IMR-90 (cell line): ENCODE results near the gene AHNAK2. TPM values are rescaled to one million over a fixed set of nuclear protein-coding genes. Genes with fewer than 3 reads are reported as not detected.

ENCODE experiments used
- ATAC-seq: fragments of 200-7000 bp; cut with Tn5 transposase; 2 replicates; pipeline ENCODE4 v1.9.1; 2020; ENCODE audit warnings: low read depth, mild to moderate bottlenecking, moderate library complexity
- BruUV-seq: library from RNA; stranded (reverse); fragments of 400-500 nt; replicated peaks from 2 replicates; lab custom pipeline; 2021; lab: Mats Ljungman, UMichigan
- CTCF ChIA-PET: fragments of 300-600 bp; formaldehyde crosslinking; extraction: SDS; loops from one replicate; lab custom pipeline; 2021; ENCODE audit warnings: antibody characterized with exemption; lab: Yijun Ruan, JAX
- POLR2A ChIA-PET: fragments of 300-600 bp; sonication (Branson Sonifier 250); formaldehyde crosslinking; loops from one replicate; lab custom pipeline; 2022; ENCODE audit warnings: antibody characterized with exemption; ENCODE audit not compliant: unreplicated experiment; lab: Charles Lee
- DNase-seq: peaks from one replicate; pipeline ENCODE4 v3.0.0; 2013
- H2AFZ ChIP-seq: replicated peaks from 2 replicates; pipeline ENCODE3; 2013; ENCODE audit warnings: low read length, mild to moderate bottlenecking; ENCODE audit not compliant: poor library complexity
- H2AK5ac ChIP-seq: 2 replicates; pipeline ENCODE4 v1.6.1; 2013; ENCODE audit warnings: low read depth, low read length, inconsistent platforms
- H2AK9ac ChIP-seq: replicated peaks from 2 replicates; pipeline ENCODE3; 2013; ENCODE audit warnings: mild to moderate bottlenecking, low read depth, low read length, moderate library complexity; ENCODE audit not compliant: poor library complexity
- H2BK120ac ChIP-seq: 2 replicates; pipeline ENCODE4 v1.6.1; 2013; ENCODE audit warnings: low read depth, low read length, inconsistent platforms
- H2BK15ac ChIP-seq: 3 replicates; pipeline ENCODE4 v1.6.1; 2013; ENCODE audit warnings: low read depth, low read length, inconsistent platforms
- H2BK20ac ChIP-seq: 2 replicates; pipeline ENCODE4 v1.6.1; 2013; ENCODE audit warnings: low read depth, mild to moderate bottlenecking, inconsistent platforms, low read length, moderate library complexity
- H2BK5ac ChIP-seq: 2 replicates; pipeline ENCODE4 v1.6.1; 2013; ENCODE audit warnings: mild to moderate bottlenecking, low read depth, low read length, inconsistent platforms; ENCODE audit not compliant: poor library complexity, severe bottlenecking
- H3K14ac ChIP-seq: replicated peaks from 2 replicates; pipeline ENCODE4 v1.6.1; 2013; ENCODE audit warnings: low read depth, low read length, inconsistent platforms
- H3K18ac ChIP-seq: 2 replicates; pipeline ENCODE4 v1.6.1; 2013; ENCODE audit warnings: low read depth, low read length, control low read depth
- H3K23ac ChIP-seq: 2 replicates; pipeline ENCODE4 v1.6.1; 2013; ENCODE audit warnings: low read depth, low read length, inconsistent platforms
- H3K27ac ChIP-seq: 2 replicates; pipeline ENCODE4 v1.5.1; 2013; ENCODE audit warnings: mild to moderate bottlenecking, control low read depth, low read length; ENCODE audit not compliant: insufficient read depth
- H3K27me3 ChIP-seq: 2 replicates; pipeline ENCODE4 v1.6.1; 2013; ENCODE audit warnings: low read length; ENCODE audit not compliant: control insufficient read depth, insufficient read depth
- H3K36me3 ChIP-seq: 2 replicates; pipeline ENCODE4 v1.6.1; 2013; ENCODE audit warnings: low read length, mixed read lengths; ENCODE audit not compliant: control insufficient read depth, insufficient read depth
- H3K4ac ChIP-seq: 2 replicates; pipeline ENCODE4 v1.6.1; 2013; ENCODE audit warnings: low read depth, low read length, inconsistent platforms
- H3K4me1 ChIP-seq: 2 replicates; pipeline ENCODE4 v1.6.1; 2013; ENCODE audit warnings: low read length, mixed read lengths; ENCODE audit not compliant: control insufficient read depth, insufficient read depth
- H3K4me2 ChIP-seq: 2 replicates; pipeline ENCODE4 v1.6.1; 2013; ENCODE audit warnings: low read depth, mild to moderate bottlenecking, control low read depth, low read length, moderate library complexity
- H3K4me3 ChIP-seq: 2 replicates; pipeline ENCODE4 v1.5.1; 2013; ENCODE audit warnings: low read depth, mild to moderate bottlenecking, control low read depth, low read length, moderate library complexity; ENCODE audit not compliant: insufficient read depth
- H3K56ac ChIP-seq: 2 replicates; pipeline ENCODE4 v1.6.1; 2013; ENCODE audit warnings: low read length, inconsistent platforms; ENCODE audit not compliant: insufficient read depth; ENCODE audit errors: extremely low read depth
- H3K79me1 ChIP-seq, 2 experiments: 2 replicates each; pipeline ENCODE4 v1.6.1; 2013; ENCODE audit warnings: low read length in 2 of 2, inconsistent platforms in 1 of 2, low read depth in 1 of 2
- H3K9ac ChIP-seq: 2 replicates; pipeline ENCODE4 v1.6.1; 2013; ENCODE audit warnings: low read depth, low read length, control low read depth
- H3K9me1 ChIP-seq: 2 replicates; pipeline ENCODE4 v1.6.1; 2013; ENCODE audit warnings: low read length, inconsistent platforms; ENCODE audit not compliant: insufficient read depth
- H3K9me3 ChIP-seq: 2 replicates; pipeline ENCODE4 v1.6.1; 2013; ENCODE audit warnings: low read length; ENCODE audit not compliant: control insufficient read depth, insufficient read depth
- H4K20me1 ChIP-seq: 2 replicates; pipeline ENCODE4 v1.6.1; 2013; ENCODE audit warnings: low read length, inconsistent platforms; ENCODE audit not compliant: insufficient read depth
- H4K5ac ChIP-seq: 2 replicates; pipeline ENCODE4 v1.6.1; 2013; ENCODE audit warnings: mild to moderate bottlenecking, low read depth, low read length, control low read depth
- H4K8ac ChIP-seq, 2 experiments: 2 replicates each; pipeline ENCODE4 v1.6.1; 2013; ENCODE audit warnings: low read depth in 2 of 2, low read length in 2 of 2, control low read depth in 1 of 2, inconsistent platforms in 1 of 2
- H4K91ac ChIP-seq: 2 replicates; pipeline ENCODE4 v1.6.1; 2013; ENCODE audit warnings: low read depth, low read length, inconsistent platforms; ENCODE audit not compliant: insufficient read depth
- CEBPB ChIP-seq: IDR thresholded peaks from 2 replicates; pipeline ENCODE4 v1.6.1; 2012; ENCODE audit warnings: low read depth, low read length, improper control_type of control experiment
- MAZ ChIP-seq: IDR thresholded peaks from 2 replicates; pipeline ENCODE4 v1.6.1; 2012; ENCODE audit warnings: low read depth, mild to moderate bottlenecking, low read length, improper control_type of control experiment, moderate library complexity, borderline replicate concordance
- MXI1 ChIP-seq: IDR thresholded peaks from 2 replicates; pipeline ENCODE4 v1.6.1; 2012; ENCODE audit warnings: low read depth, mild to moderate bottlenecking, low read length, moderate library complexity, borderline replicate concordance
- WGBS, 2 experiments: methylation state at CpG; one replicate each; pipeline versions ENCODE4 v1.1.5 to v1.1.7; 2013; ENCODE audit warnings: missing lambda C conversion rate in 2 of 2; ENCODE audit not compliant: insufficient read length in 1 of 2; ENCODE audit errors: extremely low coverage in 2 of 2; 5-methylcytosine and 5-hydroxymethylcytosine counted together
- dilution Hi-C: fragments of 300-500 bp; cut with HindIII; formaldehyde crosslinking; loops from one replicate; pipeline ENCODE4 v1.14.3; 2018; ENCODE audit warnings: low sequenced_read_pairs; ENCODE audit not compliant: unreplicated experiment
- in situ Hi-C: fragments of 300-500 bp; cut with MboI; formaldehyde crosslinking; loops from 3 replicates; pipeline ENCODE4 v1.14.3; 2019; ENCODE audit warnings: low sequenced_read_pairs, inconsistent platforms, mixed read lengths
- intact Hi-C: fragments of 100-400 bp; cut with micrococcal nuclease; formaldehyde crosslinking; loops from 2 replicates; pipeline ENCODE4 v1.10.0; 2022
- polyA plus RNA-seq, 3 experiments: library from polyadenylated mRNA; depleted of rRNA; stranded (reverse); fragments of >200 nt; gene quantifications; 2 replicates each; pipeline ENCODE4 v1.2.3, GENCODE V29; 2012; ENCODE audit warnings: low replicate concordance in 1 of 3
- total RNA-seq: library from RNA; depleted of rRNA; stranded (reverse); fragments of >200 nt; gene quantifications from 2 replicates; pipeline ENCODE4 v1.2.3, GENCODE V29; 2012
- TF ChIP-seq, protein P1 (sequence below): fragments of 150-350 bp; IDR thresholded peaks from 2 replicates; pipeline ENCODE4 v1.6.1; 2017; ENCODE audit warnings: mild to moderate bottlenecking, antibody characterized with exemption, low read length, low read depth

AHNAK2 gene
- total and polyA plus RNA-seq, 2 of the 4 experiments (the other 2 are of a cell fraction), result 2.6 to 7.9 TPM

DNA sequence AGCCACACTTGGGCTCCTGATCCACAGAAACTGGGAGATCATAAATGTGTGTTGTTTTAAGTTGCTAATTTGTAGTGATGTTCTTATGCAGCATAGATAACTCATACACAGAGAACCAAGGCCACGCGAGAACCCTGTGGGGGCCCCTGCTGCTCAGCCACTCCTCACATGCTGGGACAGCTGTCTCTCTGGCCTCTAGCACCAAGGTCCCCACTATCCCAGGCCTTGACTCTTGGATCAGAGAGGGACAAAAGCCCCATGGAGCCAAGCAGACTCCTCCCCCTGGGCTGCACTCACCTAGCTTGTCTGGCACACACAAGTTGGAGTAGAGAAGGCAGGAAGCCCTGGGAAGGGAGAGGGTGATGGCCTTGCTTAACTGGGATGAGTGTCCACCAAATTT lies 42.2 kb downstream of the AHNAK2 start:
- no peaks in the 10 kb centered on the region for H3K9me1 ChIP-seq
- H2AK5ac ChIP-seq, result no peak overlapping the region
- TF ChIP-seq MAZ, result no peak
- TF ChIP-seq, protein P1, sequence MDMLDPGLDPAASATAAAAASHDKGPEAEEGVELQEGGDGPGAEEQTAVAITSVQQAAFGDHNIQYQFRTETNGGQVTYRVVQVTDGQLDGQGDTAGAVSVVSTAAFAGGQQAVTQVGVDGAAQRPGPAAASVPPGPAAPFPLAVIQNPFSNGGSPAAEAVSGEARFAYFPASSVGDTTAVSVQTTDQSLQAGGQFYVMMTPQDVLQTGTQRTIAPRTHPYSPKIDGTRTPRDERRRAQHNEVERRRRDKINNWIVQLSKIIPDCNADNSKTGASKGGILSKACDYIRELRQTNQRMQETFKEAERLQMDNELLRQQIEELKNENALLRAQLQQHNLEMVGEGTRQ, result no peak
- no peak for TF ChIP-seq MXI1
- no peak for TF ChIP-seq CEBPB
- WGBS, 2 experiments, result no CpG with 5 or more reads among the region's 2 CpGs
- intact Hi-C loops, result no loop called here
- no peak overlapping the region for H3K14ac ChIP-seq
- no peak overlapping the region for H3K23ac ChIP-seq
- no peak overlapping the region for H2BK15ac ChIP-seq
- no peak overlapping the region for H4K8ac ChIP-seq
- H4K5ac ChIP-seq, result no peak overlapping the region
- no peak overlapping the region for H3K4ac ChIP-seq
- H3K9ac ChIP-seq, result no peak overlapping the region
- H2AFZ ChIP-seq, result no peak overlapping the region
- in situ Hi-C loops, result loop anchor here (5.0 kb wide), 1 partner anchor 36 kb away; no protein-coding TSS in a partner anchor
- H2BK20ac ChIP-seq, result no peak overlapping the region
- H3K79me1 ChIP-seq, result no peaks in the 10 kb centered on the region
- no peaks in the 10 kb centered on the region for H4K20me1 ChIP-seq
- H2BK5ac ChIP-seq, result no peak overlapping the region
- ATAC-seq (no peak), DNase-seq (no peak)
- H3K9me3 ChIP-seq, result no peaks in the 10 kb centered on the region
- dilution Hi-C loops, result loop anchor here (10.0 kb wide), 1 partner anchor 119 kb away; no protein-coding TSS in a partner anchor
- H4K91ac ChIP-seq, result no peak overlapping the region
- H3K4me3 ChIP-seq, result no peak overlapping the region
- H3K56ac ChIP-seq, result no peak overlapping the region
- H2BK120ac ChIP-seq, result no peak overlapping the region
- no peak overlapping the region for H3K18ac ChIP-seq
- ChIA-PET CTCF (no interaction called here), POLR2A (no interaction called here)
- peaks cover 2% of the 10 kb centered on the region; the same call in 1 of the 2 replicates for H3K4me1 ChIP-seq
- no peak overlapping the region for H3K27ac ChIP-seq
- H2AK9ac ChIP-seq, result no peak overlapping the region
- H3K27me3 ChIP-seq, result peaks cover 58% of the 10 kb centered on the region
- BruUV-seq, result no TSS peak
- H3K4me2 ChIP-seq, result no peak overlapping the region
- H3K36me3 ChIP-seq, result no peaks in the 10 kb centered on the region
